ENCODE measurements around the gene IGSF22. TPM values are rescaled to one million over a fixed set of nuclear protein-coding genes. Genes with fewer than 3 reads are reported as not detected.

IGSF22 gene
- polyA plus RNA-seq, 1 of the 3 experiments (the other 2 are of a cell fraction) = 0.02 TPM

GRCh38 chr11:18739685-18740084 is 13.7 kb upstream of the IGSF22 start:
- Histone ChIP-seq H3K79me2 (ENCODE audit: insufficient read depth) (no peaks in the 10 kb centered on the region), H3F3A (replicated peaks; ENCODE audit: insufficient read depth) (no peaks in the 10 kb centered on the region), H3K9ac (no peak overlapping the region), H3K36me3 (replicated peaks in 1 of 2; ENCODE audit: control insufficient read depth in 1 of 2, insufficient read depth in 2 of 2, low read length in 1 of 2) (no peaks in the 10 kb centered on the region), H3K27me3 (ENCODE audit: insufficient read depth) (no peaks in the 10 kb centered on the region), H4K20me1 (ENCODE audit: insufficient read depth) (no peaks in the 10 kb centered on the region), H3K9me2 (no peaks in the 10 kb centered on the region), H3K4me1 (ENCODE audit: control insufficient read depth in 1 of 2, insufficient read depth in 2 of 2, low read depth in 1 of 2, low read length in 1 of 2) (no peaks in the 10 kb centered on the region; a peak in 1 of 4 replicates), H3K27ac (ENCODE audit: low read depth in 2 of 2, low read length in 1 of 2) (no peak overlapping the region), H2AFZ (ENCODE audit: low read depth) (no peak overlapping the region), H3K9me3 (no peaks in the 10 kb centered on the region), H3K4me3 (ENCODE audit: low read depth in 2 of 2, low read length in 1 of 2) (no peak overlapping the region), H3K4me2 (no peak overlapping the region)
- CTCF ChIA-PET = interaction anchor here (0.6 to 11.6 kb wide), 6 partner anchors 10 to 200 kb away, joined by 3 to 103 read pairs (median 6); no protein-coding TSS in a partner anchor
- TF ChIP-seq MAX (IDR thresholded peaks at IDR 0.05; ENCODE audit: low read depth) (no peak), FOXM1 (IDR thresholded peaks at IDR 0.05; ENCODE audit: low read depth) (no peak), FOXJ3 (CRISPR knock-in tag; IDR thresholded peaks at IDR 0.05) (no peak)
- no CpG with 5 or more reads among the region's 4 CpGs for WGBS (ENCODE audit: low lambda C conversion rate)
- POLR2A ChIA-PET = no interaction called here
- no peak for DNase-seq

GRCh38 chr11:18737642-18738041 is 11.7 kb upstream of the IGSF22 start:
- no peaks in the 10 kb centered on the region for H3K9me2 ChIP-seq
- no peak for TF ChIP-seq EZH2phosphoT487 (IDR thresholded peaks at IDR 0.05; ENCODE audit: borderline replicate concordance, low read depth)
- no peak for TF ChIP-seq SMC3 (IDR thresholded peaks at IDR 0.05; ENCODE audit: low read depth, low read length)
- TF ChIP-seq MAX (IDR thresholded peaks at IDR 0.05; ENCODE audit: low read depth) = no peak
- TF ChIP-seq, protein P1, sequence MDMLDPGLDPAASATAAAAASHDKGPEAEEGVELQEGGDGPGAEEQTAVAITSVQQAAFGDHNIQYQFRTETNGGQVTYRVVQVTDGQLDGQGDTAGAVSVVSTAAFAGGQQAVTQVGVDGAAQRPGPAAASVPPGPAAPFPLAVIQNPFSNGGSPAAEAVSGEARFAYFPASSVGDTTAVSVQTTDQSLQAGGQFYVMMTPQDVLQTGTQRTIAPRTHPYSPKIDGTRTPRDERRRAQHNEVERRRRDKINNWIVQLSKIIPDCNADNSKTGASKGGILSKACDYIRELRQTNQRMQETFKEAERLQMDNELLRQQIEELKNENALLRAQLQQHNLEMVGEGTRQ (IDR thresholded peaks at IDR 0.05; ENCODE audit: borderline replicate concordance, low read depth, low read length) = no peak
- no peak for TF ChIP-seq TCF12 (IDR thresholded peaks at IDR 0.05)
- no peak for TF ChIP-seq JUND (IDR thresholded peaks at IDR 0.05)
- no peak for TF ChIP-seq NRF1 (IDR thresholded peaks at IDR 0.05; ENCODE audit: low read depth, low read length)
- TF ChIP-seq FOSL2 (IDR thresholded peaks at IDR 0.05; ENCODE audit: borderline replicate concordance, low read depth) = no peak
- no peak for TF ChIP-seq RFX5 (IDR thresholded peaks at IDR 0.05; ENCODE audit: low read length)
- TF ChIP-seq POLR2AphosphoS5 (IDR thresholded peaks at IDR 0.05; ENCODE audit: low read depth, low read length) = no peak
- no peak for TF ChIP-seq CHD2 (IDR thresholded peaks at IDR 0.05; ENCODE audit: low read length, partially characterized antibody)
- no peak for TF ChIP-seq YY1 (IDR thresholded peaks at IDR 0.05; ENCODE audit: low read depth)
- no peak for TF ChIP-seq FOXM1 (IDR thresholded peaks at IDR 0.05; ENCODE audit: low read depth)
- TF ChIP-seq, protein P2, sequence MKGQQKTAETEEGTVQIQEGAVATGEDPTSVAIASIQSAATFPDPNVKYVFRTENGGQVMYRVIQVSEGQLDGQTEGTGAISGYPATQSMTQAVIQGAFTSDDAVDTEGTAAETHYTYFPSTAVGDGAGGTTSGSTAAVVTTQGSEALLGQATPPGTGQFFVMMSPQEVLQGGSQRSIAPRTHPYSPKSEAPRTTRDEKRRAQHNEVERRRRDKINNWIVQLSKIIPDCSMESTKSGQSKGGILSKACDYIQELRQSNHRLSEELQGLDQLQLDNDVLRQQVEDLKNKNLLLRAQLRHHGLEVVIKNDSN (IDR thresholded peaks at IDR 0.05; ENCODE audit: borderline replicate concordance, low read depth) = no peak
- TF ChIP-seq, protein P3, sequence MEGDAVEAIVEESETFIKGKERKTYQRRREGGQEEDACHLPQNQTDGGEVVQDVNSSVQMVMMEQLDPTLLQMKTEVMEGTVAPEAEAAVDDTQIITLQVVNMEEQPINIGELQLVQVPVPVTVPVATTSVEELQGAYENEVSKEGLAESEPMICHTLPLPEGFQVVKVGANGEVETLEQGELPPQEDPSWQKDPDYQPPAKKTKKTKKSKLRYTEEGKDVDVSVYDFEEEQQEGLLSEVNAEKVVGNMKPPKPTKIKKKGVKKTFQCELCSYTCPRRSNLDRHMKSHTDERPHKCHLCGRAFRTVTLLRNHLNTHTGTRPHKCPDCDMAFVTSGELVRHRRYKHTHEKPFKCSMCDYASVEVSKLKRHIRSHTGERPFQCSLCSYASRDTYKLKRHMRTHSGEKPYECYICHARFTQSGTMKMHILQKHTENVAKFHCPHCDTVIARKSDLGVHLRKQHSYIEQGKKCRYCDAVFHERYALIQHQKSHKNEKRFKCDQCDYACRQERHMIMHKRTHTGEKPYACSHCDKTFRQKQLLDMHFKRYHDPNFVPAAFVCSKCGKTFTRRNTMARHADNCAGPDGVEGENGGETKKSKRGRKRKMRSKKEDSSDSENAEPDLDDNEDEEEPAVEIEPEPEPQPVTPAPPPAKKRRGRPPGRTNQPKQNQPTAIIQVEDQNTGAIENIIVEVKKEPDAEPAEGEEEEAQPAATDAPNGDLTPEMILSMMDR (IDR thresholded peaks at IDR 0.05) = no peak
- TF ChIP-seq RXRA (IDR thresholded peaks at IDR 0.05; ENCODE audit: borderline replicate concordance, low read depth) = no peak

More at GRCh38 chr11:18737642-18738041, 11.7 kb upstream of the IGSF22 start:
- Histone ChIP-seq H3K27me3 (ENCODE audit: insufficient read depth) (no peaks in the 10 kb centered on the region), H3K9ac (no peak overlapping the region), H3K4me1 (ENCODE audit: control insufficient read depth in 1 of 2, insufficient read depth in 2 of 2, low read depth in 1 of 2, low read length in 1 of 2) (no peaks in the 10 kb centered on the region), H3K79me2 (ENCODE audit: insufficient read depth) (no peaks in the 10 kb centered on the region), H3K9me3 (no peaks in the 10 kb centered on the region), H4K20me1 (ENCODE audit: insufficient read depth) (no peaks in the 10 kb centered on the region), H2AFZ (ENCODE audit: low read depth) (no peak overlapping the region), H3K4me3 (ENCODE audit: low read depth in 2 of 2, low read length in 1 of 2) (no peak overlapping the region), H3K36me3 (replicated peaks in 1 of 2; ENCODE audit: control insufficient read depth in 1 of 2, insufficient read depth in 2 of 2, low read length in 1 of 2) (no peaks in the 10 kb centered on the region), H3F3A (replicated peaks; ENCODE audit: insufficient read depth) (no peaks in the 10 kb centered on the region), H3K27ac (ENCODE audit: low read depth in 2 of 2, low read length in 1 of 2) (no peak overlapping the region), H3K4me2 (no peak overlapping the region)
- no peak for DNase-seq
- 90% methylated on average over 6 of the region's 8 CpGs for WGBS (ENCODE audit: low lambda C conversion rate)
- CTCF ChIA-PET = interaction anchor here (1.0 to 11.6 kb wide), 3 partner anchors 8 to 198 kb away, joined by 4 to 103 read pairs (median 6); no protein-coding TSS in a partner anchor
- POLR2A ChIA-PET = no interaction called here
